Measurements from ENCODE around the gene SYNM. TPM values are rescaled to one million over a fixed set of nuclear protein-coding genes. Genes with fewer than 3 reads are reported as not detected.

Gene SYNM
- total RNA-seq, 1 experiment from 2014 or later: not detected

- no peaks in the 10 kb centered on the region for H3K4me1 ChIP-seq (ENCODE audit: low read length)
- no peak for DNase-seq
- H3K9me2 ChIP-seq (replicated peaks; ENCODE audit: insufficient read depth, low read length): no peaks in the 10 kb centered on the region
- no peaks in the 10 kb centered on the region for H3K79me2 ChIP-seq (ENCODE audit: low read length)
- no peak overlapping the region for H3K9ac ChIP-seq (ENCODE audit: low read length)
- no peak overlapping the region for H3K27ac ChIP-seq (ENCODE audit: low read length)
- no peak overlapping the region for H3K4me2 ChIP-seq (ENCODE audit: low read depth, low read length, poor library complexity, severe bottlenecking)
- no peaks in the 10 kb centered on the region for H3K27me3 ChIP-seq (ENCODE audit: low read length)
- no peaks in the 10 kb centered on the region for H3K9me3 ChIP-seq (ENCODE audit: low read length)
- H3K4me3 ChIP-seq (ENCODE audit: low read length): no peak overlapping the region
- no peaks in the 10 kb centered on the region for H3K36me3 ChIP-seq (ENCODE audit: insufficient read depth, low read length)
- no peaks in the 10 kb centered on the region for H4K20me1 ChIP-seq (ENCODE audit: insufficient read depth, low read depth, low read length)
- no peak overlapping the region for H2AFZ ChIP-seq (ENCODE audit: low read length)
Measured at GRCh38 chr15:99117111-99117510, 12.2 kb downstream of the SYNM start.

- H3K36me3 ChIP-seq (ENCODE audit: insufficient read depth, low read length): no peaks in the 10 kb centered on the region
- no peak overlapping the region for H3K27ac ChIP-seq (ENCODE audit: low read length)
- no peaks in the 10 kb centered on the region for H3K79me2 ChIP-seq (ENCODE audit: low read length)
- no peak overlapping the region for H2AFZ ChIP-seq (ENCODE audit: low read length)
- no peak overlapping the region for H3K4me3 ChIP-seq (ENCODE audit: low read length)
- H3K4me2 ChIP-seq (ENCODE audit: low read depth, low read length, poor library complexity, severe bottlenecking): no peak overlapping the region
- no peaks in the 10 kb centered on the region for H3K9me2 ChIP-seq (replicated peaks; ENCODE audit: insufficient read depth, low read length)
- H3K27me3 ChIP-seq (ENCODE audit: low read length): no peaks in the 10 kb centered on the region
- H3K4me1 ChIP-seq (ENCODE audit: low read length): no peaks in the 10 kb centered on the region
- DNase-seq: no peak
- H4K20me1 ChIP-seq (ENCODE audit: insufficient read depth, low read depth, low read length): no peaks in the 10 kb centered on the region
- H3K9ac ChIP-seq (ENCODE audit: low read length): no peak overlapping the region
- H3K9me3 ChIP-seq (ENCODE audit: low read length): no peaks in the 10 kb centered on the region
Measured at GRCh38 chr15:99117563-99118257, 12.8 kb downstream of the SYNM start.

GRCh38 chr15:99118258-99118632 is 13.4 kb downstream of the SYNM start:
- H3K27me3 ChIP-seq (ENCODE audit: low read length): no peaks in the 10 kb centered on the region
- H4K20me1 ChIP-seq (ENCODE audit: insufficient read depth, low read depth, low read length): no peaks in the 10 kb centered on the region
- no peaks in the 10 kb centered on the region for H3K4me1 ChIP-seq (ENCODE audit: low read length)
- no peak overlapping the region for H3K27ac ChIP-seq (ENCODE audit: low read length)
- H3K4me3 ChIP-seq (ENCODE audit: low read length): no peak overlapping the region
- no peaks in the 10 kb centered on the region for H3K79me2 ChIP-seq (ENCODE audit: low read length)
- H3K9me3 ChIP-seq (ENCODE audit: low read length): no peaks in the 10 kb centered on the region
- no peak overlapping the region for H3K9ac ChIP-seq (ENCODE audit: low read length)
- no peak overlapping the region for H2AFZ ChIP-seq (ENCODE audit: low read length)
- no peak overlapping the region for H3K4me2 ChIP-seq (ENCODE audit: low read depth, low read length, poor library complexity, severe bottlenecking)
- no peaks in the 10 kb centered on the region for H3K9me2 ChIP-seq (replicated peaks; ENCODE audit: insufficient read depth, low read length)
- no peak for DNase-seq
- no peaks in the 10 kb centered on the region for H3K36me3 ChIP-seq (ENCODE audit: insufficient read depth, low read length)

GRCh38 chr15:99118801-99119546 is 14.1 kb downstream of the SYNM start:
- H3K4me3 ChIP-seq (ENCODE audit: low read length): no peak overlapping the region
- H3K4me1 ChIP-seq (ENCODE audit: low read length): no peaks in the 10 kb centered on the region
- H3K27ac ChIP-seq (ENCODE audit: low read length): no peak overlapping the region
- H4K20me1 ChIP-seq (ENCODE audit: insufficient read depth, low read depth, low read length): no peaks in the 10 kb centered on the region
- no peaks in the 10 kb centered on the region for H3K79me2 ChIP-seq (ENCODE audit: low read length)
- no peaks in the 10 kb centered on the region for H3K27me3 ChIP-seq (ENCODE audit: low read length)
- H3K9me2 ChIP-seq (replicated peaks; ENCODE audit: insufficient read depth, low read length): no peaks in the 10 kb centered on the region
- no peak for DNase-seq
- H3K36me3 ChIP-seq (ENCODE audit: insufficient read depth, low read length): no peaks in the 10 kb centered on the region
- H3K9me3 ChIP-seq (ENCODE audit: low read length): no peaks in the 10 kb centered on the region
- no peak overlapping the region for H3K4me2 ChIP-seq (ENCODE audit: low read depth, low read length, poor library complexity, severe bottlenecking)
- H2AFZ ChIP-seq (ENCODE audit: low read length): no peak overlapping the region
- H3K9ac ChIP-seq (ENCODE audit: low read length): no peak overlapping the region

GRCh38 chr15:99120050-99120777 is 15.3 kb downstream of the SYNM start:
- Histone ChIP-seq H3K9ac (ENCODE audit: low read length) (no peak overlapping the region), H3K4me3 (ENCODE audit: low read length) (no peak overlapping the region), H3K27ac (ENCODE audit: low read length) (no peak overlapping the region), H3K27me3 (ENCODE audit: low read length) (no peaks in the 10 kb centered on the region), H3K9me2 (replicated peaks; ENCODE audit: insufficient read depth, low read length) (no peaks in the 10 kb centered on the region), H3K9me3 (ENCODE audit: low read length) (no peaks in the 10 kb centered on the region), H3K4me2 (ENCODE audit: low read depth, low read length, poor library complexity, severe bottlenecking) (no peak overlapping the region), H3K4me1 (ENCODE audit: low read length) (no peaks in the 10 kb centered on the region), H4K20me1 (ENCODE audit: insufficient read depth, low read depth, low read length) (no peaks in the 10 kb centered on the region), H3K36me3 (ENCODE audit: insufficient read depth, low read length) (no peaks in the 10 kb centered on the region), H2AFZ (ENCODE audit: low read length) (no peak overlapping the region), H3K79me2 (ENCODE audit: low read length) (no peaks in the 10 kb centered on the region)
- no peak for DNase-seq

GRCh38 chr15:99121207-99121606 is 16.3 kb downstream of the SYNM start:
- Histone ChIP-seq H4K20me1 (ENCODE audit: insufficient read depth, low read depth, low read length) (no peaks in the 10 kb centered on the region), H3K9me3 (ENCODE audit: low read length) (no peaks in the 10 kb centered on the region), H3K9me2 (replicated peaks; ENCODE audit: insufficient read depth, low read length) (no peaks in the 10 kb centered on the region), H3K79me2 (ENCODE audit: low read length) (no peaks in the 10 kb centered on the region), H3K27ac (ENCODE audit: low read length) (no peak overlapping the region), H3K4me1 (ENCODE audit: low read length) (no peaks in the 10 kb centered on the region), H2AFZ (ENCODE audit: low read length) (no peak overlapping the region), H3K9ac (ENCODE audit: low read length) (no peak overlapping the region), H3K36me3 (ENCODE audit: insufficient read depth, low read length) (no peaks in the 10 kb centered on the region), H3K4me2 (ENCODE audit: low read depth, low read length, poor library complexity, severe bottlenecking) (no peak overlapping the region), H3K27me3 (ENCODE audit: low read length) (no peaks in the 10 kb centered on the region), H3K4me3 (ENCODE audit: low read length) (no peak overlapping the region)
- no peak for DNase-seq

- no peak overlapping the region for H3K4me2 ChIP-seq (ENCODE audit: low read depth, low read length, poor library complexity, severe bottlenecking)
- H3K27ac ChIP-seq (ENCODE audit: low read length): no peak overlapping the region
- no peak overlapping the region for H3K4me3 ChIP-seq (ENCODE audit: low read length)
Measured at GRCh38 chr15:99121691-99122410, 17.0 kb downstream of the SYNM start.

More at GRCh38 chr15:99121691-99122410, 17.0 kb downstream of the SYNM start:
- no peaks in the 10 kb centered on the region for H3K36me3 ChIP-seq (ENCODE audit: insufficient read depth, low read length)
- no peak overlapping the region for H3K9ac ChIP-seq (ENCODE audit: low read length)
- no peaks in the 10 kb centered on the region for H3K27me3 ChIP-seq (ENCODE audit: low read length)
- no peak for DNase-seq
- no peaks in the 10 kb centered on the region for H3K79me2 ChIP-seq (ENCODE audit: low read length)
- H2AFZ ChIP-seq (ENCODE audit: low read length): no peak overlapping the region
- H3K4me1 ChIP-seq (ENCODE audit: low read length): no peaks in the 10 kb centered on the region
- H3K9me2 ChIP-seq (replicated peaks; ENCODE audit: insufficient read depth, low read length): no peaks in the 10 kb centered on the region
- H3K9me3 ChIP-seq (ENCODE audit: low read length): no peaks in the 10 kb centered on the region
- no peaks in the 10 kb centered on the region for H4K20me1 ChIP-seq (ENCODE audit: insufficient read depth, low read depth, low read length)

Data from Karpas-422 (cell line).